Suprapubic skin (tissue), 4 donors: ENCODE data around the gene KIRREL3. TPM values are rescaled to one million over a fixed set of nuclear protein-coding genes. Genes with fewer than 3 reads are reported as not detected.

ENCODE experiments used
- DNase-seq, 2 donors: peaks; one replicate each; pipeline ENCODE4 v3.0.0-alpha.2; 2019; ENCODE audit warnings: low spot score in 2 of 2
- H3K27ac ChIP-seq: fragments of 200-600 bp; sonication (generic); one replicate; pipeline ENCODE4 v1.5.1; 2019
- H3K27me3 ChIP-seq: fragments of 200-600 bp; sonication (generic); one replicate; pipeline ENCODE4 v1.5.1; 2019
- H3K36me3 ChIP-seq: fragments of 200-600 bp; sonication (generic); one replicate; pipeline ENCODE4 v1.5.1; 2019
- H3K4me1 ChIP-seq: fragments of 200-600 bp; sonication (generic); one replicate; pipeline ENCODE4 v1.5.1; 2019
- H3K4me3 ChIP-seq: fragments of 200-600 bp; sonication (generic); one replicate; pipeline ENCODE4 v1.5.1; 2019; ENCODE audit warnings: mild to moderate bottlenecking
- H3K9me3 ChIP-seq: fragments of 200-600 bp; sonication (generic); one replicate; pipeline ENCODE4 v1.5.1; 2019
- EP300 ChIP-seq: sonication (generic); formaldehyde crosslinking; IDR thresholded peaks from one replicate; pipeline ENCODE4 v1.6.1; 2017; ENCODE audit warnings: antibody characterized with exemption
- POLR2A ChIP-seq, 2 donors: fragments of 450-650 bp; IDR thresholded peaks; one replicate each; pipeline ENCODE4 v1.6.1; 2017; ENCODE audit warnings: antibody characterized with exemption in 2 of 2, mild to moderate bottlenecking in 2 of 2, moderate library complexity in 2 of 2
- POLR2AphosphoS5 ChIP-seq, 3 donors: sonication (generic); formaldehyde crosslinking; IDR thresholded peaks; one replicate each; pipeline ENCODE4 v1.6.1; 2017; ENCODE audit warnings: antibody characterized with exemption in 3 of 3
- WGBS: methylation state at CpG from one replicate; pipeline ENCODE4 v1.1.5; 2018; 5-methylcytosine and 5-hydroxymethylcytosine counted together
- total RNA-seq, 4 donors: library from RNA; depleted of rRNA; stranded (reverse); fragments of >200 nt; gene quantifications; one replicate each; pipeline ENCODE4 v1.1.0, GENCODE V29; 2016
- TF ChIP-seq, protein P1 (sequence below), 2 donors: fragments of 200-600 bp in 1 of 2; fragments of 450-650 bp in 1 of 2; sonication (generic) in 1 of 2; IDR thresholded peaks; one replicate each; pipeline ENCODE4 v1.5.1; 2016 to 2019; ENCODE audit warnings: antibody characterized with exemption in 2 of 2, mild to moderate bottlenecking in 1 of 2, moderate library complexity in 1 of 2

KIRREL3 gene
- total RNA-seq, 4 donors from 2014 or later = 0.17 TPM; not detected in 3

DNA sequence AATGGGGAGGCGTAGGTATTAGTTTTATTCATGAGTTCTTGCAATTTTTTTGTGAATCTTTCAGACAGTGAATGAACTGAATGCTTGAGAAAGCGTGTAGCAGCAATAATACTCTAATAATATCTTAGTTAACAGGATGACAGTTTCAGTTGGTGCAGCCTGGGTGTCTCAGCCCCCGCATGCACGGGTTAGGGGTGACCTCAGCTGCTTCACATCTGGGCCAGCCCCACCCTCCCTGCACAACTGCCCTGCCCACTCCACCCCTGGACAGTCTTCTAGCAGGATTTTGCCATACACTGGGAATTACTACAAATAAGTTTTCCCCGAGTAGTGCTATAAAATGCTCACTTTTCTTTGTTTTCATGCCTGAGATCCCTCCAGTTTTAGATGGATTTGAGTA, 561.9 kb downstream of the KIRREL3 start:
- 38% methylated on average over 5 of the region's 5 CpGs for WGBS
- no peak for DNase-seq
- Histone ChIP-seq H3K27me3 (peaks cover 4% of the 10 kb centered on the region), H3K4me1 (peaks cover 26% of the 10 kb centered on the region), H3K27ac (no peak overlapping the region), H3K9me3 (no peaks in the 10 kb centered on the region), H3K36me3 (no peaks in the 10 kb centered on the region), H3K4me3 (no peak overlapping the region)
- no peak for TF ChIP-seq POLR2A (IDR thresholded peaks at IDR 0.05)
- TF ChIP-seq, protein P1, sequence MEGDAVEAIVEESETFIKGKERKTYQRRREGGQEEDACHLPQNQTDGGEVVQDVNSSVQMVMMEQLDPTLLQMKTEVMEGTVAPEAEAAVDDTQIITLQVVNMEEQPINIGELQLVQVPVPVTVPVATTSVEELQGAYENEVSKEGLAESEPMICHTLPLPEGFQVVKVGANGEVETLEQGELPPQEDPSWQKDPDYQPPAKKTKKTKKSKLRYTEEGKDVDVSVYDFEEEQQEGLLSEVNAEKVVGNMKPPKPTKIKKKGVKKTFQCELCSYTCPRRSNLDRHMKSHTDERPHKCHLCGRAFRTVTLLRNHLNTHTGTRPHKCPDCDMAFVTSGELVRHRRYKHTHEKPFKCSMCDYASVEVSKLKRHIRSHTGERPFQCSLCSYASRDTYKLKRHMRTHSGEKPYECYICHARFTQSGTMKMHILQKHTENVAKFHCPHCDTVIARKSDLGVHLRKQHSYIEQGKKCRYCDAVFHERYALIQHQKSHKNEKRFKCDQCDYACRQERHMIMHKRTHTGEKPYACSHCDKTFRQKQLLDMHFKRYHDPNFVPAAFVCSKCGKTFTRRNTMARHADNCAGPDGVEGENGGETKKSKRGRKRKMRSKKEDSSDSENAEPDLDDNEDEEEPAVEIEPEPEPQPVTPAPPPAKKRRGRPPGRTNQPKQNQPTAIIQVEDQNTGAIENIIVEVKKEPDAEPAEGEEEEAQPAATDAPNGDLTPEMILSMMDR (IDR thresholded peaks at IDR 0.05) = no peak
- no peak for TF ChIP-seq POLR2AphosphoS5 (IDR thresholded peaks at IDR 0.05)
- TF ChIP-seq EP300 = no peak

DNA sequence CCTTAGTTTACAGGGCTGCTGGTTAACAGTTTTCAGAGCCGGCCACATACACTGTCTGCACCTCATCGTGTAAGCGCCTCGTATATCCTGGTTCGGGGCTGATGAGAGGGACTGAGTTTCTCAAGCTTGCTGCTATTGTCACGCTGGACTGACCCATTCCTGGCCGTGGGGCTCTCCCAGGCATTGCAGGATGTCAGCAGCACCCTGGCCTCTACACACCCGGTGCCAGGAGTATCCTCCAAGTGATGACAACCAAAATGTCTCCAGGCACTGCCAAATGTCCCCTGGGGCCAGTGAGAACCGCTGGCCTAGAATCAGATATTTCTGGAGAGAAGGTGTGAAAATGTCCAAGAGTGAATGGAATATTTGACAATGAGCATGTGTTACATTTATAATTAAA, 562.3 kb downstream of the KIRREL3 start:
- TF ChIP-seq POLR2AphosphoS5 (IDR thresholded peaks at IDR 0.05) (no peak), POLR2A (IDR thresholded peaks at IDR 0.05) (no peak), EP300 (no peak)
- TF ChIP-seq, protein P1 (IDR thresholded peaks at IDR 0.05) = no peak
- Histone ChIP-seq H3K36me3 (no peaks in the 10 kb centered on the region), H3K9me3 (no peaks in the 10 kb centered on the region), H3K4me3 (no peak overlapping the region), H3K27ac (no peak overlapping the region), H3K4me1 (peaks cover 27% of the 10 kb centered on the region), H3K27me3 (peaks cover 4% of the 10 kb centered on the region)
- WGBS = 70% methylated on average over 9 of the region's 9 CpGs
- no peak for DNase-seq

DNA sequence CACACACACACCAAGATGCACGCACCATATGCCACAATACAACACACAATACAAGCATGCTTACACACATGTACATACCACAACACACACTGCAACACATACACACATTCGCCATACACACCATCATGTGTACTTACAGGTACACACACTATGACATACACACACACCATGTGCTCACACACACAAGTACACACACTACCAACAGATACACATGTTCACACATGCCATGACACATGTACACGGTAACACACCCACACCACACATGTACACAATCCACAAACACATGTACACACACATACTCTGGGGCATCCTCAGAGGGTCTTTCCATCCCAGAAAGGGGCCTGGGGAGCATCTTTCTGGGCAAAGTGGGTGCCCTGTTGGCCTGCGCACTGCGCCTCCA, 562.8 kb downstream of the KIRREL3 start:
- no peaks in the 10 kb centered on the region for H3K36me3 ChIP-seq
- no peaks in the 10 kb centered on the region for H3K9me3 ChIP-seq
- TF ChIP-seq EP300 (no peak), POLR2AphosphoS5 (IDR thresholded peaks at IDR 0.05) (no peak), POLR2A (IDR thresholded peaks at IDR 0.05) (no peak)
- TF ChIP-seq, protein P1 (IDR thresholded peaks at IDR 0.05) = no peak
- WGBS = 99% methylated on average over 5 of the region's 5 CpGs
- peaks cover 31% of the 10 kb centered on the region for H3K4me1 ChIP-seq
- no peak overlapping the region for H3K27ac ChIP-seq
- H3K4me3 ChIP-seq = no peak overlapping the region
- H3K27me3 ChIP-seq = peaks cover 4% of the 10 kb centered on the region
- DNase-seq = no peak

DNA sequence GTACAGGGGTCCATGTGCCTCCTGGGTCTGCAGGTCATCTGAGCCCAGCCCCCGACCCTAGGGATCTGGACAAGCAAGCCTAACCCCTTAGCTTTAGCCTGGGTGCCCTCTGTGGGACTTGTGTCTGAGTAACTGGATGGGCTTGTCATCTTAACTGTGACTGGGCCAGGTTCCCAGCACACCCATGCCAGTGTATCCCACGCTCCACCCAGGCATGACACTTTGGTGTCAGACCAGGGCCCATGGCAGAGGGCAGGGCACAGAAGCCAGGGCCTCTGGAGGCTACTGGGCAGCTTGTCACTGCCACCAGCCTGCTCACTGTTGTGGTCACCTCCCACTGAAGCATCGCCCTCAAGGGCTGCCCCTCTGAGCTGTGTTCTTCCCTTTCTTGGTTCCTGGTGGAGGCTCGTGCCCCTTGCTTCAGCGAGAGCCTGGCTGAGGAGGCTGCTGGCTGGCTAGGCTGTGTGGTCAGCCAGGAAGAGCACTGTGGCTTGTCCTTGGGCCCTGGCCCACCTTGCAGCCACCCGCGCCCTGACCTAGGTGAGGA, 564.3 kb downstream of the KIRREL3 start:
- TF ChIP-seq EP300 (no peak), POLR2A (IDR thresholded peaks at IDR 0.05) (no peak), POLR2AphosphoS5 (IDR thresholded peaks at IDR 0.05) (no peak)
- TF ChIP-seq, protein P1 (IDR thresholded peaks at IDR 0.05) = no peak
- 91% methylated on average over 4 of the region's 7 CpGs for WGBS
- Histone ChIP-seq H3K36me3 (no peaks in the 10 kb centered on the region), H3K4me3 (no peak overlapping the region), H3K27me3 (peaks cover under 1% of the 10 kb centered on the region), H3K27ac (no peak overlapping the region), H3K4me1 (peaks cover 44% of the 10 kb centered on the region), H3K9me3 (no peaks in the 10 kb centered on the region)
- DNase-seq = no peak

DNA sequence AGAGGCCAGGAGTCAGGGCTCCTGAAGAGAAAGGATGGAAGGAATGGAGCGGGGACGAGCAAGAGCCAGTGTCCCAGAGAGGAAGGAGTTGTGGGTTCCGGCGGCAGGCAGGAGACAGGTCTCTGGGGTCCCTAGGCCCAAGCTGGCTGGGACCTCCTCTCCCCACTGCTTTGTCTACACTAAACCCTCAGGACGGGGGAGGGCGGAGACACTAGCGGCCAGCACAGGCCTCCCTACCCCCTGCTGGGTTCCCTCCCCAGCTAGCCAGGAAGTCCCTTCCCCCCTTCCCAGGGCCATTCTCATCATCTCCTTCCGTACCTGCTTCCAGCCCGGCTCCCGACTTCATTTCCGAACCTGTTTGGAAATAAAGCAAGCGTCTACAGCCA, 565.6 kb downstream of the KIRREL3 start:
- no peak overlapping the region for H3K4me3 ChIP-seq
- WGBS = 77% methylated on average over 12 of the region's 12 CpGs
- H3K9me3 ChIP-seq = no peaks in the 10 kb centered on the region
- no peaks in the 10 kb centered on the region for H3K36me3 ChIP-seq
- no peak overlapping the region for H3K27ac ChIP-seq
- H3K4me1 ChIP-seq = peaks cover 42% of the 10 kb centered on the region
- no peak for DNase-seq
- no peak for TF ChIP-seq POLR2A (IDR thresholded peaks at IDR 0.05)
- no peak for TF ChIP-seq POLR2AphosphoS5 (IDR thresholded peaks at IDR 0.05)
- TF ChIP-seq, protein P1 (IDR thresholded peaks at IDR 0.05) = no peak
- no peak for TF ChIP-seq EP300
- no peaks in the 10 kb centered on the region for H3K27me3 ChIP-seq
